Mucosa of rectum (tissue), 2 donors: ENCODE measurements around the gene CLEC2L.

Experiments
- H3K27ac ChIP-seq, 2 donors: one replicate each; pipeline ENCODE4 v1.7.0; 2013; ENCODE audit warnings: inconsistent platforms in 2 of 2, low read depth in 2 of 2, low read length in 2 of 2
- H3K27me3 ChIP-seq, 2 donors: one replicate each; pipeline ENCODE4 v1.7.0; 2013; ENCODE audit warnings: low read length in 2 of 2; ENCODE audit not compliant: control insufficient read depth in 2 of 2, insufficient read depth in 2 of 2
- H3K36me3 ChIP-seq, 2 donors: one replicate each; pipeline ENCODE4 v1.7.0; 2013; ENCODE audit warnings: low read length in 2 of 2; ENCODE audit not compliant: control insufficient read depth in 2 of 2, insufficient read depth in 2 of 2
- H3K4me1 ChIP-seq, 2 donors: one replicate each; pipeline ENCODE4 v1.7.0; 2013; ENCODE audit warnings: low read length in 2 of 2, mild to moderate bottlenecking in 1 of 2; ENCODE audit not compliant: control insufficient read depth in 2 of 2, insufficient read depth in 2 of 2
- H3K4me3 ChIP-seq, 2 donors: one replicate each; pipeline ENCODE4 v1.7.0; 2013; ENCODE audit warnings: low read length in 2 of 2
- H3K9ac ChIP-seq, 2 donors: one replicate each; pipeline ENCODE4 v1.7.0; 2013; ENCODE audit warnings: low read length in 2 of 2, low read depth in 1 of 2, mild to moderate bottlenecking in 1 of 2
- H3K9me3 ChIP-seq, 2 donors: one replicate each; pipeline ENCODE4 v1.7.0; 2013; ENCODE audit warnings: low read length in 2 of 2; ENCODE audit not compliant: control insufficient read depth in 2 of 2
- donor health status: healthy.
- donor health status: Normal muscosa, but diverticular disease.

The CLEC2L gene

GRCh38 chr7:139566736-139567646 lies 43.5 kb downstream of the CLEC2L start:
- Histone ChIP-seq H3K36me3 (peaks cover 0 to 3% of the 10 kb centered on the region in 2 donors), H3K27me3 (no peaks in the 10 kb centered on the region), H3K9ac (no peak overlapping the region), H3K27ac (no peak overlapping the region), H3K4me1 (no peaks in the 10 kb centered on the region), H3K9me3 (no peaks in the 10 kb centered on the region), H3K4me3 (no peak overlapping the region)

GRCh38 chr7:139567647-139568345 lies 44.3 kb downstream of the CLEC2L start:
- no peaks in the 10 kb centered on the region for H3K9me3 ChIP-seq
- H3K27me3 ChIP-seq, result no peaks in the 10 kb centered on the region
- no peak overlapping the region for H3K4me3 ChIP-seq
- H3K4me1 ChIP-seq, result no peaks in the 10 kb centered on the region
- peaks cover under 1 to 3% of the 10 kb centered on the region in 2 donors for H3K36me3 ChIP-seq
- no peak overlapping the region for H3K27ac ChIP-seq
- H3K9ac ChIP-seq, result no peak overlapping the region

GRCh38 chr7:139568346-139568675 lies 44.8 kb downstream of the CLEC2L start:
- Histone ChIP-seq H3K27me3 (no peaks in the 10 kb centered on the region), H3K9me3 (no peaks in the 10 kb centered on the region), H3K9ac (no peak overlapping the region), H3K4me3 (no peak overlapping the region), H3K36me3 (peaks cover 3 to 5% of the 10 kb centered on the region in 2 donors), H3K27ac (no peak overlapping the region), H3K4me1 (no peaks in the 10 kb centered on the region)

- Histone ChIP-seq H3K4me1 (no peaks in the 10 kb centered on the region), H3K9ac (no peak overlapping the region), H3K9me3 (no peaks in the 10 kb centered on the region), H3K27me3 (no peaks in the 10 kb centered on the region), H3K4me3 (no peak overlapping the region), H3K36me3 (peaks cover 6 to 8% of the 10 kb centered on the region in 2 donors), H3K27ac (no peak overlapping the region)
Measured at GRCh38 chr7:139568813-139569490, 45.5 kb downstream of the CLEC2L start.

- H3K9me3 ChIP-seq, result no peaks in the 10 kb centered on the region
- H3K36me3 ChIP-seq, result peaks cover 16 to 17% of the 10 kb centered on the region in 2 donors
- no peak overlapping the region for H3K9ac ChIP-seq
- H3K4me3 ChIP-seq, result no peak overlapping the region
- no peak overlapping the region for H3K27ac ChIP-seq
- no peaks in the 10 kb centered on the region for H3K27me3 ChIP-seq
- no peaks in the 10 kb centered on the region for H3K4me1 ChIP-seq
Measured at GRCh38 chr7:139570119-139570518, 46.6 kb downstream of the CLEC2L start.

- no peak overlapping the region for H3K9ac ChIP-seq
- peaks cover 16 to 18% of the 10 kb centered on the region in 2 donors for H3K36me3 ChIP-seq
- no peak overlapping the region for H3K27ac ChIP-seq
- H3K27me3 ChIP-seq, result no peaks in the 10 kb centered on the region
- H3K4me1 ChIP-seq, result no peaks in the 10 kb centered on the region
- H3K9me3 ChIP-seq, result no peaks in the 10 kb centered on the region
- no peak overlapping the region for H3K4me3 ChIP-seq
Measured at GRCh38 chr7:139570626-139571025, 47.1 kb downstream of the CLEC2L start.

GRCh38 chr7:139571190-139571589 lies 47.7 kb downstream of the CLEC2L start:
- Histone ChIP-seq H3K4me3 (no peak overlapping the region), H3K4me1 (no peaks in the 10 kb centered on the region), H3K9me3 (no peaks in the 10 kb centered on the region), H3K36me3 (peaks cover 18% of the 10 kb centered on the region in 2 donors), H3K9ac (no peak overlapping the region), H3K27me3 (no peaks in the 10 kb centered on the region), H3K27ac (no peak overlapping the region)

- Histone ChIP-seq H3K4me3 (no peak overlapping the region), H3K36me3 (peaks cover 19 to 21% of the 10 kb centered on the region in 2 donors), H3K4me1 (no peaks in the 10 kb centered on the region), H3K9ac (no peak overlapping the region), H3K27ac (no peak overlapping the region), H3K9me3 (no peaks in the 10 kb centered on the region), H3K27me3 (no peaks in the 10 kb centered on the region)
Measured at GRCh38 chr7:139571651-139572050, 48.2 kb downstream of the CLEC2L start.

GRCh38 chr7:139572071-139572470 lies 48.6 kb downstream of the CLEC2L start:
- Histone ChIP-seq H3K36me3 (peaks cover 20 to 23% of the 10 kb centered on the region in 2 donors), H3K9me3 (no peaks in the 10 kb centered on the region), H3K27ac (no peak overlapping the region), H3K4me1 (no peaks in the 10 kb centered on the region), H3K9ac (no peak overlapping the region), H3K27me3 (no peaks in the 10 kb centered on the region), H3K4me3 (no peak overlapping the region)
